GM23338 (cell line): ENCODE results near the gene PNPT1. TPM values are rescaled to one million over a fixed set of nuclear protein-coding genes. Genes with fewer than 3 reads are reported as not detected.

Experiments used
- EZH2phosphoT487 ChIP-seq: fragments of 200-600 bp; sonication (generic); IDR thresholded peaks from one replicate; pipeline ENCODE4 v1.8.1; 2018; ENCODE audit warnings: antibody characterized with exemption; ENCODE audit not compliant: unreplicated experiment
- REST ChIP-seq: IDR thresholded peaks from one replicate; pipeline ENCODE4 v1.6.1; 2018; ENCODE audit warnings: antibody characterized with exemption; ENCODE audit not compliant: unreplicated experiment
- ZNF462 ChIP-seq: fragments of 250-450 bp; sonication (Bioruptor Pico); IDR thresholded peaks from 2 replicates; pipeline ENCODE4 v1.5.0; 2020; ENCODE audit warnings: mild to moderate bottlenecking, moderate library complexity
- polyA plus RNA-seq: library from polyadenylated mRNA; unstranded; fragments of >200 nt; fragmentation: Nextera tagmentation; extraction: Ambion mirVana; gene quantifications from 2 replicates; pipeline ENCODE4 v1.2.1, GENCODE V29; 2016
- total RNA-seq: library from RNA; depleted of rRNA; stranded (reverse); fragments of >200 nt; shearing (Covaris generic); gene quantifications from 2 replicates; pipeline ENCODE4 v1.2.3, GENCODE V29; 2014; rRNA removed

Gene PNPT1
- total and polyA plus RNA-seq, 2 experiments from 2014 or later = 31.1 to 34.6 TPM

- TF ChIP-seq ZNF462 (CRISPR knock-in tag) (no peak), REST (no peak), EZH2phosphoT487 (no peak)
Observed at GRCh38 chr2:55585451-55586080, 108.1 kb downstream of the PNPT1 start (continued).

Other genes starting within 250 kb of the PNPT1 start
- 8.0 and 19.7 TPM in 2 replicates for gene CFAP36, start 174.1 kb downstream of the PNPT1 start, total RNA-seq
- gene CFAP36, start 174.1 kb downstream of the PNPT1 start, polyA plus RNA-seq = 35.1 and 43.1 TPM in 2 replicates
- gene PPP4R3B, start 76.2 kb downstream of the PNPT1 start, total RNA-seq = 48.5 and 56.6 TPM in 2 replicates
- gene PPP4R3B, start 76.2 kb downstream of the PNPT1 start, polyA plus RNA-seq = 21.8 and 25.6 TPM in 2 replicates
- 20.2 and 22.5 TPM in 2 replicates for gene EFEMP1, start 229.9 kb upstream of the PNPT1 start, total RNA-seq
- 9.1 and 12.6 TPM in 2 replicates for gene EFEMP1, start 229.9 kb upstream of the PNPT1 start, polyA plus RNA-seq